HepG2 (cell line): Measurements from ENCODE around the gene SLCO3A1. TPM values are rescaled to one million over a fixed set of nuclear protein-coding genes. Genes with fewer than 3 reads are reported as not detected.

Source experiments
- LBX2 ChIP-seq: sonication (generic); formaldehyde crosslinking; IDR thresholded peaks from 2 replicates; pipeline ENCODE4 v1.5.0; 2020; ENCODE audit warnings: missing genetic modification reagents, mild to moderate bottlenecking, borderline replicate concordance
- MED13 ChIP-seq: sonication (generic); formaldehyde crosslinking; IDR thresholded peaks from 2 replicates; pipeline ENCODE4 v1.5.0; 2020; ENCODE audit warnings: missing genetic modification reagents
- MLX ChIP-seq: IDR thresholded peaks from 2 replicates; pipeline ENCODE4 v1.6.1; 2016
- NCOR1 ChIP-seq: fragments of 200-600 bp; sonication (generic); IDR thresholded peaks from 2 replicates; pipeline ENCODE4 v1.7.0; 2017; ENCODE audit warnings: antibody characterized with exemption, low read length, borderline replicate concordance
- NR1H2 ChIP-seq: sonication (generic); formaldehyde crosslinking; IDR thresholded peaks from 2 replicates; pipeline ENCODE4 v1.8.1; 2022; ENCODE audit warnings: low read depth, missing genetic modification reagents, borderline replicate concordance
- NRL ChIP-seq: sonication (generic); formaldehyde crosslinking; IDR thresholded peaks from 2 replicates; pipeline ENCODE4 v1.5.0; 2020; ENCODE audit warnings: missing genetic modification reagents, mild to moderate bottlenecking, moderate library complexity, borderline replicate concordance
- PPARG ChIP-seq: conservative IDR thresholded peaks from 2 replicates; pipeline ENCODE4 v1.6.1; 2016; ENCODE audit warnings: missing biosample characterization, missing genetic modification reagents
- PRDM10 ChIP-seq: sonication (generic); formaldehyde crosslinking; IDR thresholded peaks from 2 replicates; pipeline ENCODE4 v1.4.0; 2020; ENCODE audit warnings: low read depth, missing genetic modification reagents
- SMARCC2 ChIP-seq: fragments of 450-650 bp; IDR thresholded peaks from 2 replicates; pipeline ENCODE4 v1.6.1; 2017; ENCODE audit warnings: antibody characterized with exemption, mild to moderate bottlenecking
- SRSF9 ChIP-seq: fragments of 200-400 bp; formaldehyde crosslinking; IDR thresholded peaks from 2 replicates; pipeline ENCODE4 v1.6.1; 2018; ENCODE audit warnings: borderline replicate concordance, mild to moderate bottlenecking, low read depth, low read length; ENCODE audit not compliant: insufficient read depth, poor library complexity, severe bottlenecking
- U2AF1 ChIP-seq: fragments of 200-400 bp; formaldehyde crosslinking; optimal IDR thresholded peaks from 2 replicates; pipeline ENCODE3; 2017; ENCODE audit warnings: mild to moderate bottlenecking, low read depth, low read length
- ZBTB34 ChIP-seq: sonication (generic); formaldehyde crosslinking; IDR thresholded peaks from 2 replicates; pipeline ENCODE4 v1.8.0; 2022; ENCODE audit warnings: mild to moderate bottlenecking, missing genetic modification reagents
- ZKSCAN5 ChIP-seq: sonication (generic); formaldehyde crosslinking; IDR thresholded peaks from 2 replicates; pipeline ENCODE4 v1.5.1; 2020; ENCODE audit warnings: mild to moderate bottlenecking, missing genetic modification reagents
- ZNF468 ChIP-seq: sonication (generic); formaldehyde crosslinking; IDR thresholded peaks from 2 replicates; pipeline ENCODE4 v1.8.0; 2022; ENCODE audit warnings: mild to moderate bottlenecking, moderate library complexity, missing genetic modification reagents
- ZNF619 ChIP-seq: sonication (generic); formaldehyde crosslinking; IDR thresholded peaks from 2 replicates; pipeline ENCODE4 v1.4.0; 2020; ENCODE audit warnings: mild to moderate bottlenecking, missing genetic modification reagents
- polyA plus RNA-seq, 8 experiments: library from polyadenylated mRNA; depleted of rRNA in 3 of 8; stranded (reverse) in 7 of 8; unstranded in 1 of 8; fragments of >200 nt; fragmentation: Illumina TruSeq in 4 of 8; extraction: Trizol in 4 of 8; gene quantifications; 2 replicates each; pipeline versions ENCODE4 v1.2.1 to v1.2.3, GENCODE V29; 2011 to 2016; ENCODE audit warnings: low read depth in 4 of 8, missing spikeins in 1 of 8, mixed read lengths in 1 of 8; ENCODE audit not compliant: insufficient read depth in 1 of 8
- total RNA-seq, 5 experiments: library from RNA; depleted of rRNA; stranded (reverse); fragments of >200 nt; fragmentation: Illumina TruSeq; extraction: Trizol; gene quantifications; 2 replicates each; pipeline ENCODE4 v1.2.3, GENCODE V29; 2016; ENCODE audit warnings: low read depth in 1 of 5
- TF ChIP-seq, protein P1 (sequence below): sonication (generic); formaldehyde crosslinking; IDR thresholded peaks from 2 replicates; pipeline ENCODE4 v1.4.0; 2020; ENCODE audit warnings: mild to moderate bottlenecking, missing genetic modification reagents
- TF ChIP-seq, protein P2 (sequence below): sonication (generic); formaldehyde crosslinking; IDR thresholded peaks from 2 replicates; pipeline ENCODE4 v1.5.1; 2020; ENCODE audit warnings: mild to moderate bottlenecking, missing genetic modification reagents, borderline replicate concordance
- TF ChIP-seq, protein P3 (sequence below): IDR thresholded peaks from 2 replicates; pipeline ENCODE4 v1.6.1; 2016; ENCODE audit warnings: missing compliant biosample characterization, missing genetic modification reagents, borderline replicate concordance

Gene SLCO3A1
- total and polyA plus RNA-seq, 2 of the 13 experiments (the other 11 are each of a cell fraction or from before 2014, with no cell fraction given) = 0.02 TPM; not detected in 1

DNA sequence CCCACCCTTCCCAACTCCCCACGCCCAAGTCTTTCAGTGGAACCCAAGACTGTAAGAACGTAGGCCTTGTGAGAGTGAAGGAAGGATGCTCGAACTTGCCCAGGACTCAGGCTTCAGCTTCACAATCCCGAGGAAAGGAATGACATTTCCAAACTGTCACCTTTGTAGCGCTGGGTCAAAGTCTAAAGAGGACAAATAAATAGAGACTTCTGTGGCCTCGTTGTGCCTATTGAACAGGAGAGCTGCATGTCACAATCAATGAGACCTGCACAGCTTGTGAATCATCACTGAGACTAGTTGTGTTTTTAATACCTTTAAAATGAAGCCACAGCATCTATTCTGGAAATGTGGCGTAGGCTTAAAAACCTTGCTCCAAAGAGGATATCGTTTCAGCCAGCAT lies 317.4 kb downstream of the SLCO3A1 start (continued):
- TF ChIP-seq, protein P1, sequence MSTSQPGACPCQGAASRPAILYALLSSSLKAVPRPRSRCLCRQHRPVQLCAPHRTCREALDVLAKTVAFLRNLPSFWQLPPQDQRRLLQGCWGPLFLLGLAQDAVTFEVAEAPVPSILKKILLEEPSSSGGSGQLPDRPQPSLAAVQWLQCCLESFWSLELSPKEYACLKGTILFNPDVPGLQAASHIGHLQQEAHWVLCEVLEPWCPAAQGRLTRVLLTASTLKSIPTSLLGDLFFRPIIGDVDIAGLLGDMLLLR (CRISPR knock-in tag) = no peak
- TF ChIP-seq NRL = no peak
- no peak for TF ChIP-seq ZNF468 (CRISPR knock-in tag)
- no peak for TF ChIP-seq SRSF9
- no peak for TF ChIP-seq MLX (CRISPR knock-in tag)
- TF ChIP-seq MED13 (CRISPR knock-in tag) = no peak
- TF ChIP-seq SMARCC2 = no peak
- no peak for TF ChIP-seq PRDM10 (CRISPR knock-in tag)
- TF ChIP-seq, protein P2, sequence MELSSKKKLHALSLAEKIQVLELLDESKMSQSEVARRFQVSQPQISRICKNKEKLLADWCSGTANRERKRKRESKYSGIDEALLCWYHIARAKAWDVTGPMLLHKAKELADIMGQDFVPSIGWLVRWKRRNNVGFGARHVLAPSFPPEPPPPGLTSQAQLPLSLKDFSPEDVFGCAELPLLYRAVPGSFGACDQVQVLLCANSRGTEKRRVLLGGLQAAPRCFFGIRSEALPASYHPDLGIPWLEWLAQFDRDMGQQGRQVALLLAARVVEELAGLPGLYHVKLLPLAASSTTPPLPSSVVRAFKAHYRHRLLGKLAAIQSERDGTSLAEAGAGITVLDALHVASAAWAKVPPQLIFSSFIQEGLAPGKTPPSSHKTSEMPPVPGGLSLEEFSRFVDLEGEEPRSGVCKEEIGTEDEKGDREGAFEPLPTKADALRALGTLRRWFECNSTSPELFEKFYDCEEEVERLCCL (CRISPR knock-in tag) = no peak
- no peak for TF ChIP-seq LBX2 (CRISPR knock-in tag)
- TF ChIP-seq ZNF619 (CRISPR knock-in tag) = no peak
- no peak for TF ChIP-seq ZBTB34 (CRISPR knock-in tag)
- 0 out of 2 replicates have a peak, but pooled peaks have one; percentile 21 for TF ChIP-seq PPARG (CRISPR knock-in tag)
- TF ChIP-seq NCOR1 = peak; percentile 94
- TF ChIP-seq, protein P3, sequence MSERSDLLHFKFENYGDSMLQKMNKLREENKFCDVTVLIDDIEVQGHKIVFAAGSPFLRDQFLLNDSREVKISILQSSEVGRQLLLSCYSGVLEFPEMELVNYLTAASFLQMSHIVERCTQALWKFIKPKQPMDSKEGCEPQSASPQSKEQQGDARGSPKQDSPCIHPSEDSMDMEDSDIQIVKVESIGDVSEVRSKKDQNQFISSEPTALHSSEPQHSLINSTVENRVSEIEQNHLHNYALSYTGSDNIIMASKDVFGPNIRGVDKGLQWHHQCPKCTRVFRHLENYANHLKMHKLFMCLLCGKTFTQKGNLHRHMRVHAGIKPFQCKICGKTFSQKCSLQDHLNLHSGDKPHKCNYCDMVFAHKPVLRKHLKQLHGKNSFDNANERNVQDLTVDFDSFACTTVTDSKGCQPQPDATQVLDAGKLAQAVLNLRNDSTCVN = no peak
- TF ChIP-seq U2AF1 = no peak
- TF ChIP-seq NR1H2 (CRISPR knock-in tag) = no peak
- no peak for TF ChIP-seq ZKSCAN5 (CRISPR knock-in tag)
